Activated CD4-positive, alpha-beta T cell treated with anti-CD3 and anti-CD28 coated beads, Interleukin-2, amount 50 U/mL, for 1 hour (primary cell): ENCODE measurements around the gene SCNN1G.

Experiments used
- DNase-seq: peaks from one replicate; pipeline ENCODE4 v3.0.0-alpha.2; 2020

SCNN1G gene

DNA sequence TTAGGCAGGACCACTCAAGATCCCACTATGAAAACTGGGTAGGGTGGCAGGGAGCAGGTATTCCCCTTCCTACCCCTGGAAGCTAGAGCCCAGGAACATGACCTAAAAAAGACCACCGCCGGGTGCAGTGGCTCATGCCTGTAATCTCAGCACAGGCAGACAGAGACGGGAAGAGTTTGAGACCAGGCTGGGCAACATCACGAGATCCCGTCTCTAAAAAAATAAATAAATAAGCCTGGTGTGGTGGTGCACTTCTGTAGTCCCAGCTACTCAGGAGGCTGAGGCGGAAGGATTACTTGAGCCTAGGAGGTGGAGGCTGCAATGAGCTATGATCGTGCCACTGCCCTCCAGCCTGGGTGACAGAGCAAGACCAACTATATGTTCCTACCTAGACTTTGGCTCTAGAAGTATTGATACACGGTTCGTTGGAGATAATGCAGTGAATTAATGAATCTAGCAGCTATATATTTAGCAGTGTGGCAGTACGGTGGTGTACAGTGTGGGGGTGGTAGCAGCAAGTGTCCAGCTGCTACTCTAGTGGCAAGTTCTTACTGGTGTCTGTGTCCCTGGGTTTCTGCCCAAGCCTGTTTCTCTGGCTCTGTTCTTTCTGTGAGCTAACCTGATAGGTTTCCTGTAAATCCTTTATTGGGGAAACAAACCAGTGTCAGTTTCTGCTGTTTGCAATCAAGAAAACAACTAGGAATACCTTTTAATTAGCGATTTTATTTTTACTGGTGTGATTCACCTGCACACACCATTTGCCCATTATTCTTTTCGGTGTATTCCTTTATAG, 30.0 kb upstream of the SCNN1G start:
- DNase-seq, result no peak

DNA sequence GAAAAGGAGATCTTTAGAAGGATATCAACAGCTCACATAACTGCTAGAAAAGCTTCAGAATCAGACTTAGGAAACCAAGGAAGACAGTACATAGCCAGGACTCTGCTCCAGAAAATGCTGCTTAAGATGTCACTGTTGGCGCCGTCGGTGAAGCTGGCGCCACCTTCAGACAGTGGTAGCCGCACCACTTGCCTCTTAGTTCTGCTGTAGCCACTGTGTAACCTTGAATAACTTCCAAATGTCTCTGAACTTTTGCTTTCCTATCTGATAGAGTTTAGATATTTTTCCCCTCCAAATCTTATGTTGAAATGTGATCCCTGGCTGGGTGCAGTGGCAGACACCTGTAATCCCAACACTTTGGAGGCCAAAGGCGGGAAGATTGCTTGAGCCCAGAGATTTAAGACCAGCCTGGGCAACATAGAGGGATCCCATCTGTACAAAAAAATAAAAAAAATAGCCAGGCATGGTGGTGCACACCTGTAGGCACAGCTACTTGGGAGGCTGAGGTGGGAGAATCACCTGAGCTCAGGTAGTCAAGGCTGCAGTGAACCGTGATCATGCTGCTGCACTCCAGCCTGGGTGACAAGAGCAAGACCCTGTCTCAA, 27.0 kb upstream of the SCNN1G start:
- DNase-seq, result no peak

DNA sequence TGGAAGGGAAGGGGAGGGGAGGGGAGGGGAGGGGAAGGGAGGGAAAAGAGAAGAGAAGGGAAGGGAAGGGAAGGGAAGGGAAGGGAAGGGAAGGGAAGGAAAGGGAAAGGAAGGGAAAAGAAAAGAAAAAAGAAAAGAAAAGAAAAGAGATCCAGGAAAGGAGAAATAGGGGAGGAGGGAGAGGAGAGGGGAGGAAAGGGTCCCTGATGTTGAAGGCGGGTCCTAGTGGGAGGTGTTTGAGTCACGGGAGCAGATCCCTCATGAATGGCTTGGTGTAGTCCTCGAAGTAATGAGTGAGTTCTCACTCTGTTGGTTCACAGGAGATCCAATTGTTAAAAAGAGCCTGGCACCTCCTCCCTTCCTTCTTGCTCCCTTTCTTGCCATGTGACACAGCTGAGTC, 26.4 kb upstream of the SCNN1G start:
- DNase-seq, result no peak

DNA sequence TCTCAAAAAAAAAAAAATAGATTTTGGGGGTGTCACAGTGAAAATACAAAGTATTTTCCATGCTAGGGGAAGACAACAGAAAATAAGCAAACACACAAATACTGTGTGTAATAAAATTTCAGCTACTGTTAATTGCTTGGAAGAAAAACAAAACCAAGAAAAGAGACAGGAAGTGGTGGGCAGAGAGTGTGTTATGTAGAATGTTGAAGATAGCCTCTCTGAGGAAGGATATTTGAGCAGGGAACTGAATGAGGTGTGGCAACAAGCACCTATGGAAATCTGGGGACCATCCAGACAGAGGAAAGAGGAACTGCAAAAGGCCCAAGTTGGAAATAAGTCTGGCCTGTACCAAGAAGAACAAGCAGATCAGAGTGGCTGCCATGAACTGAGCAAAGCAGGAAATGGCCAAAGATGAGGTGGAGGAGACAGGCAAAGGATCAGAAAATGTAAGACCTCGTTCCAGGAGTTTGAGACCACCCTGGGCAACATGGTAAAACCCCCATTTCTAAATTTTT, 25.5 kb upstream of the SCNN1G start:
- DNase-seq, result no peak

DNA sequence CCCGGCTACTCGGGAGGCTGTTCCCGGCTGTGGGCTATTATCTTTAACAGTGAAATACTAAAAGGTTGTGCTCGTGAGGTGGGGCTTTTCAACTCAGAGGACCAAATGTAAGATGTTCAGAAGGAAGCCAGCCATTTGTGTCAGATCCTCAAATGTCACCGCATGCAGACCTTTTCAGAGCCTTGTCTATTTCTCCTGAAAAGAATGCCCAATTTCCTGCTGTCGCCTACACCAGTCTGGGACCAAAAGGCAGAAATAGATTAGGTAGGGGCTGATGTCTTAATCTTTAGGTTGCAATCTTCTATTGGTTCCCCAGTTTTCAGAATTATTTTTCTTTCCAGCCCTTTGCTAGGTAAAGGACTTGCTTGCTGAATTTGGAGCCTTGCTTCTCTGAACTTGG, 24.4 kb upstream of the SCNN1G start:
- no peak for DNase-seq

DNA sequence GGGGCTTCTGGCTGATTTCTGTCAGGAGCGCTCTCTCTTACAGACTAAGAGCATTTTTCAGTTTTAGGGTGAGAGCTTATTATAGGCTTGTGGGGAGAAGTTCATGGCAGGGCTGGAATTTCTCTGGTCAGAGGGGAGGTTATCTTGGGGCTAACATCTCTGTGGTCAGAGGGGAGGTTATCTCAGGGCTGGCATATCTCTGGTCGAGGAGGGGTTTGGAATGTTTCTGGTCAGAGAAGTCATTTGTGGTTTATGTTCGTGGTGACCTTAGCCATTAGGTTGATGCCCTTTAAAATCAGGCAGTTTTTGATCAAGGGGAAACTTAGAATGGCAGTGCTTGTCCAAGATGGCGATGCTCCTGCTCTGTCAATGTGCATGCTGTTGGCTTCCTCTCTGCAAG, 22.5 kb upstream of the SCNN1G start:
- no peak for DNase-seq

DNA sequence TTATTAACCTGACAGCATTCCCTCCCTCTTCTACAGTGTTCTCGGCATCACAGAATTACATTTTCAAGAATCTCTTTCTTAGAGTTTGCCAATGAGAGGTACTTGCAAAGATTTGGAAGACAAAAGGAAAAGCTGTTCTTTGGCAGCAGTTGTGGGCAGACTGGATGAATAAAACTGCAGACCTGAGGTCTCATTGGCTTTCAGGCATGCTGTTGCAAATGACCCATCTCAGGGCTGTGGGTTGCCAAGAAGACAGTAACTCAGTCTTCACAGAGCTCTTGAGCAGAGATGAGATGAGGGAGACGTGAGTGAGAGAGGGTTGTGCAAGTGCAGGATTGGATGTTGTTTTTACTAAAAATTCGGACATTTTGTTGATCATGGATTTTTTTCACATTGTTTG, 22.0 kb upstream of the SCNN1G start:
- no peak for DNase-seq

DNA sequence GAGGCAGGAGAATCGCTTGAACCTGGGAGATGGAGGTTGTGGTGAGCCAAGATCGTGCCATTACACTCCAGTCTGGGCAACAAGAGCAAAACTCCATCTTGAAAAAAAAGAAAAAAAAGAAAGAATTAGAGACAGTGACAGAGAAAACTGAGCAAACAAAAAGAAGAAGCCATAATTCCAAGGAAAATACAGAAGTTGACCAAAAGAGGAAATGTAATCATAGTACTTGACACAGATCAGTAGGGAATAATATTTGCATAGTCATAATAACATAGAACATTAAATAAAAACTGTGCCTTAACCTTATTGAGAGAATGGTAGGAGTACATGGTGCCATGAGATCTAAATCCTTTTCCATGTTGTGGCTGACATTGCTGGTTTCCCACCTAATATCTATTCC, 18.6 kb upstream of the SCNN1G start:
- DNase-seq, result no peak

DNA sequence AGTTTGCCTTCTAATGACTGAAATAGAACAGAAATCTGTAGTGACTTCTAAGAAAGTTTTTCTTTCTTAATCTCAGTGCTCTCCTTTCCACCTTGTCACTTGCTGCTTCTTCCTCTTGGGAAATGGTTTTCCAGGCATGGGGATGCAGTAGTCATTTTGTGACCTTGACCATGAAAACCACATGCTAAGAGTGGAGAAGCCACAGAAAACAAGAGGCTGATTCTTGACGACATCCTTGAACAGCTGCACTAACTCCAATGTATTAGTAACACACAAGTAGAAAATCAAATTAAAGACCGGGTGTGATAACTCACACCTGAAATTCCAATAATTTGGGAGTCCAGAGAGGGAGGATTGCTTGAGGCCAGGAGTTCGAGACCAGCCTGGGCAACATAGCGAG, 17.8 kb upstream of the SCNN1G start:
- no peak for DNase-seq

DNA sequence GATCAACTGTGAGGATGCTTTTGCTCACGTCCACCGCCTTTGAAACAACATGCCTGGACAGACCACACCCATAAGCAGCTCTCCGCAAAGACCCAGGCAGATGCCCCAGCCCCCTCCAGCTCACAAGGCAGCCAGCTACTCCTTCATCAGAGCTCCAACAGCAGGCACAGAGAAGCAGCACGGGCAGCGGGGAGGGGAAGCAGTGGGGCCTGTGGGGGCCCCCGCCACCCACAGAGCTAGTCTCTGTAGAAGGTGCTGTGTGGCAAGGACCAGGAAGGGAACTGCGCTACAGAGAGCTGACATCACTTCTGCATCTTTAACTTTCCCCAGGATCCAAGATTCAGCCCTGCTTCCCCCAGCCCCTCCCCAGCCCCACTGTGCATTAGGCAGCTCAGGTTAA, 10.0 kb upstream of the SCNN1G start:
- DNase-seq, result no peak

DNA sequence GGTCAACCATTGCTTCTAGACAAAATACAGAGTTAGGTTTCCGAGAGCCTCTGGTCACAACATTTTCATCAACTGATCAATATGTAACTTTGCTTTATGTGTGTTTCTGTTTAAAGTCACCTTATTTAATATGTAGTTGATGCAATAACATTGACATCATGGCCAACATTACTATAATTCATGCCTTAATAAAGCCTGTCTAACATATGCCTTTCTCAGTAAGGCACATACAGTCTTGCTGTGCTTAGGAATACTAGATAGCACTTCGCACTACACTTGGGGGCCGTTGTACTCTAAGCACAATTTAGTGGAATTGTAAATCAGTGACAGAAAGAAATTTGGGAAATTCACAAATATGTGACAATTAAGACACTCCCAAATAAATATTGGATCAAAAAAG, 9.6 kb upstream of the SCNN1G start:
- DNase-seq, result no peak

DNA sequence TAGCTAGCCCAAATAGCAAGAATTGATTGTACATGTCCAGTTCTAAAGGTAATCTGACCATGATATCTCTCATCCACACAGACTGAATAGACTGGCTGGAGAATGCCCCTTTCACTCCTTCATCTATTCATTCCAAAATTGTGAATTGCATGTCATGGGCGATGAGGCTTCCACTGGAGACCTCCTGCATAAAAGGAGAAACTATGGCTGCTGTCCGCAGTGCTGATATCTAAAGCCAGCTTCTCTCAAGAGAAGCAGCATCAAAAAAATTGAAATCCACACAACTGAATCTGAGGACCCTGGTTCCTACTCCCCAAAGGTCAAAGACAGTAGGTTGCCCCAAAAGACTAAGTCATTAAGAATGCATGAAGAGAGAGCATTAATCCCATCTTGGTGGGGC, 7.9 kb upstream of the SCNN1G start:
- no peak for DNase-seq

DNA sequence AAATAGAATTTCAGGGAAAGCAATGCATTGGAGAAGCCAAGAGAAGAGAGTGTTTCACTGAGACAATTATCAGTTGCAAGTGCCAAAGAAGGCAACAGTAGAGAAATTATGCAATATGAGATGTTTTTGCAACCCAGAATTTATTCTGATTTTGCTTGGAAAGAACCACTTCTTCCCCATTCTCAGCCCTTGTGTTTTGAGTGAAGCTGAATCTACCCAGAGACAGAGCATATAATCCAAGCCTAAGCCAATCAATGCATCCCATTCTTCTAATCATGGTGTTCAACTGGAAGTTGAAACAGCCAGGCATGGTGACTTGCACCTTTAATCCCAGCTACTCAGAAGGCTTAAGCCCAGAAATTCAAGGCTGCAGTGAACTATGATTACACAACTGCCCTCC, 6.9 kb upstream of the SCNN1G start:
- DNase-seq, result no peak

DNA sequence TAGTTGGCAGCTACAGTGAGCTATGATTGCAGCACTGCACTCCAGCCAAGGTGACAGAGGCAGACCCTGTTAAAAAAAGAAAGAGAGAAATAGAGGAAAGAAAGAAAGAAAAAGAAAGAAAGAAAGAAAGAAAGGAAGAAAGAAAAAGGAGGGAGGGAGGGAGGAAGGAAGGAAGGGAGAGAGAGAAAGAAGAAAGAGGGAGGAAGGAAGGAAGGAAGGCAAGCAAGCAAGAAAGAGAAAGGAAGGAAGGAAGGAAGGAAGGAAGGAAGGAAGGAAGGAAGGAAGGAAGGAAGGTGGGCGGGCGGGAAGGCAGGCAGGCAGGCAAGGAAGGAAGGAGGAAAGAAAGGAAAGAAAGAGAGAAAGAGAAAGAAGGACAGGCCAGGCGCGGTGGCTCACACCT, 1.0 kb upstream of the SCNN1G start:
- DNase-seq, result no peak

DNA sequence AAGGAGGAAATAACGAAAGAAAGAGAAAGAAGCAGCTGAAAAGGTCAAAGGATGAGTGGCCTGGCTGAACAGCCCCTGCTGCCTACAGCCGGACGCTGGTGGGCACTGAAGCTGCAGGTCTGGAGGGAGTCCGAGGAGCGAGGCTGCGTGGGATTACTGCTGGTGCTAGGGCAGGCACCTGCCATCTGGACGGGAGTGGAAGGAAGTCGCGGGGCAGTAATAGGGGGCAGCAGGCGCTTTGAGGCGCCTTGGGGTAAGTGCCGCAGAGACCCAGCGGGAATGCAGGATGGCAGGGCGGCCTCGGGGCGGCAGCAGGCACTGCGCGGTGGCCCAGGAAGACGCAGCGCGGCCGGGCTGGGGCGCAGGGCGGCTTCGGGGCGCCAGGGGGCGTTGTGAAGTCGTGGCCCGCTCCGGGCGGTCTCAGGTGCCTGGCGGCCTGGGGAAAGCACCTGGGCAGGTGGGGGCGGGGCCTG, 303 bp upstream of the SCNN1G start:
- DNase-seq, result peak; percentile 67

DNA sequence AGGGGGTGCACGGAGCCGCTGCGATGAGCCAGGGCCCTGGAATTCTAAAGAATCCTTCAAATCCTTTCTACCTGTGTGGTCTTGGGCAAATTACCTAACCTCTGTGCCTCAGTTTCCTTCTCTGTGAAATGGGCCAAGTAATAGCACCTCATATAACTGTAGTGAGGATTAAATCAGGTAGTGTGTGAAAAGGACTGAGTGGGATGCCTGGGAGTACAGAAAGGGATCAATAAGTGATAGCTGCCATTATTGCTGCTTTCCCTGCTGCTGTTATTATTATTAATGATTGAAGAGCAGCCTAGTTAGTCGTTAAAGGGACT, 958 bp downstream of the SCNN1G start:
- DNase-seq, result no peak

DNA sequence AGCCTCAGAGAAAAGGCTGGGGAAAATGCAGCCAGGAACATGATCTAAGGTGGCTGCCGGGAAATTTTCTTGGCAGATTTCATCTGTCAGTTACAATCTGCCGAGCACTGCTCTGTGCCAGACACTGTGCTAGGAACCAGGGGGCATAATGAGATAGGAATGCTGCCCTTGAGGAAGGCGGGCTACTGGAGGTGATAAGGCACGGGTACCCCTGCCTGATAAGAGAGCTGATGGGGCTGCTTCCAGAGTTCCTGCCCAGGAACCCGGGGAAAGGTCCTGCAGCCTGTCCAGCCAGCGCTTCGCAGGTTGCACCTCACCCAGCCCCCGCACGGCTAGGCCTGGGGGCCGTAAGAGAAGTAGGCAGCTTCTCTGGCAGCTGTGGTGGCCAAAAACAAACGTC, 3.1 kb downstream of the SCNN1G start:
- no peak for DNase-seq

DNA sequence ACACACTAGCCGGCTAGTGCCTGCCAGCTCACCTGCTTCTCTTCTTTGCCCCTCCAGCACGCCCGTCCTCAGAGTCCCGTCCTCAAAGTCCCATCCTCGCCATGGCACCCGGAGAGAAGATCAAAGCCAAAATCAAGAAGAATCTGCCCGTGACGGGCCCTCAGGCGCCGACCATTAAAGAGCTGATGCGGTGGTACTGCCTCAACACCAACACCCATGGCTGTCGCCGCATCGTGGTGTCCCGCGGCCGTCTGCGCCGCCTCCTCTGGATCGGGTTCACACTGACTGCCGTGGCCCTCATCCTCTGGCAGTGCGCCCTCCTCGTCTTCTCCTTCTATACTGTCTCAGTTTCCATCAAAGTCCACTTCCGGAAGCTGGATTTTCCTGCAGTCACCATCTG, 3.6 kb downstream of the SCNN1G start:
- DNase-seq, result no peak

DNA sequence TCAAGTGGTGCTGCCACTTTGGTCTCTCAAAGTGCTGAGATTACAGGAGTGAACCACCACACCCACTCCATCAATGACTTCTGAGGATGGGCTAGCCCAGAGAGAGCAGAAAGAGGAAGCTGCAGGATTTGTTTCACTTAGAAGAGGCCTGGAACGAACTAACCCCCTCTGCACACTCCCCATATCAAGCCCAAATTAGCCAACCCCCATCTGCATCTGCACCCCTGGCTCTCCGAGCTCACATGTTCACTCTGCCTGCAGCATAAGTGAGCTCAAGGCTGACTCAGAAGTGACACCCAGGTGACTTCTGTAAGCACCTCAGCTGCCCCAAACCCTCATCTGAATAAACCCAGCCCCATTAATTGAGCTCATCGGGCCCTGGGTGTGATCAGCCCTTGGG, 4.8 kb downstream of the SCNN1G start:
- no peak for DNase-seq

DNA sequence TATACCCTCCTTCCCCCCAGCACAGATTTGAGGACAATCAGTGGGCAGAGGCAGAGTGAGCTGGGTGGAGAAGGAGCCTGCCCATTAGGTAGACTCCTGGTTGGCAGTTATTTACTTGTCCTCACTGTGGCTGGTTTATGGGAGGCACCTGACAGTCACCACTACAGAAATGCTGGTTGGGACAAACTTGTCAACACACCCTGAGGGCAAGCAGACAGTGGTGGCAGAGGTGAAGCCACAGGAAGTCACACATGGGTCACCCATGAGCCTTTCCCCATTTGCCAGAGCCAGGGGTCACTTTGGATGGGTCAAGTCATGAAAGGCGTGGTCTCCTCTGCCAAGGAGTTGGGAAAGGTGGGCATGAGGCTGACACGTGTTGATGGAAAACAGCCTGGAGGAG, 6.4 kb downstream of the SCNN1G start:
- DNase-seq, result no peak

DNA sequence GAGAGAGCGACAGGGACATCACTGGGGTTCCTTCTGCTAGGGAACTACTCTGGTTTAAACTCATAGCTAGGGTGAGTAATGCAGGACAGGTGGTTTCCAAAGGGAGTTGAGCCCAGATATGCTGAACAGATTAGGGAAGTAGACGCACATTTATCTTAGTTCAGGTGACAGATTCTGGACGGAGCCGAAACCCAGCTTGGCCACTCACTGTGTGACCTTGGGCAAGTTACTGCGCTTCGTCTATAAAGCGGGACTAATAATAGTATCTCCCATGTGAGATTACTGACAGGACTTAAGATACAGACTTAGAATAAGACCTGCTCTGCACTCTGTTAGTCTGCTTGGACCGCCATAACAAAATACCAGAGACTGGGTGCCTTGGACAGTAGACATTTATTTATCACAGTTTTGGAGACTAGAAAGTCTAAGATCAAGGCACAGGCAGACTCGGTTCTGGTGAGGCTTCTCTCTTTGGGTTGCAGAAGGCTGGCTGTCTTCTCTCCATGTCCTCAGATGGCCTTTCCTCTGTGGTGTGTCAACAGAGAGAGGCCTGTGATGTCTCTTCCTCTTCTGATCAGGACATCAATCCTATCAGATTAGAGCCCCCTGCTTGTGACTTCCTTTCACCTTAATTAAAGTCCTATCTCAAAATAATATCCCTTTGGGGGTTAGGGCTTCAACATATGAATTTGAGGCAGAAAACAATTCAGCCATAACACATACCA, 12.1 kb downstream of the SCNN1G start:
- no peak for DNase-seq

DNA sequence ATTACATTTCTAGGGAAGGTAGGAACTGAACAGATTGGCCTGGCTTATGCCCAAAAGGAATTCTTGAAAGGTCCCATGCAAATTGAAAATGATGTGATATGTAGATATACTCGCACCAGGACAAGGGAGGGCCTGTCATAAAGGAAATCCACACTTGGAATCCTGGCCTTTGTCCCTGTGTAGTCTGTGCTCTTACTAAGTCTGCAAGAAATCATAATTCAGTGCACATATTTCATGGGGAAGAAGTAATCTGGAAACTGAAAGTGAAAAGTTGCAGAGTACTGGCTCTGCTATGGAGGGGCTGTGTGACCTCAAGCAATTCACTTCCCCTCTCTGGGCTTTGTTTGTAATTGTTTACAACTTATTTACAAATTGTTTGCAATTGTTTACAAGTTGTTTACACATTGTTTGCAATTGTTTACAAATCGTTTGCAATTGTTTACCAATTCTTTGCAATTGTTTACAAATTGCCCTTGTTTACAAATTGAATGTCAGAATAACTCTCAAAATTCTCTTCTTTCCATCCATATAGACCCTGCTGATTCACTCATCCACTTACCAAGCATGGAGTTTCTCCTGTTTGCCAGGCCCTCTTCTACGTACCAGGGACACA, 12.9 kb downstream of the SCNN1G start:
- no peak for DNase-seq

DNA sequence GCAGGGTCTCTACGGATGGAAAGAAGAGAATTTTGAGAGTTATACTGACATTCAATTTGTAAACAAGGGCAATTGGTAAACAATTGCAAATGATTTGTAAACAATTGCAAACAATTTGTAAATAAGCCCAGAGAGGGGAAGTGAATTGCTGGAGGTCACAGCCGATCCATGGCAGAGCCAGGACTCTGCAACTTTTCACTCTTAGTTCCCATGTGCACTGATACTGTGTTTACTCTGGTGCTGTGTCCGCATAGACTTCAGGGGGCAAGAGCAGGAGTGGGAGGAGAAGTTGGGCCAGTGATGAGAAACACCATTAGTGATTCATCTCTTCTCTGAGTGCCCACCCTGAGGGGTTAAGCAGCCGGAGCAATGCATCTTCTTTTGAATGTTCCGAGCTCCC, 14.0 kb downstream of the SCNN1G start:
- DNase-seq, result no peak

DNA sequence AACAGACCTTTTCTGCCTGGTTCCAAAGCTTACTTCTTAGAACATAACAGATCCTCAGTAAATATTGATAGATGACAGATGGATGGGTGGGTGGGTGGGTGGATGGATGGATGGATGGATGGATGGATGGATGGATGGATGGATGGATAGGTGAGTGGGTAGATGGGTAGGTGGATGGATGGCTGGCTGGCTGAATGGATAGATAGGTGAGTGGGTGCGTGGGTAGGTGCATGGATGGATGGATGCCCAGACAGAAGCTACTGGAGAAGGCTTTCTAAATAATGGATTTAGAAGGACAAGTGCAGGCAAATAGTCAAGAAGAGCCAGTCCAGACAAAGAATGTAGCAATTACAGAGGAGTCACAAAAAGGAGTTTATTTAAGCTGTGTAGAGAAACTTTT, 19.6 kb downstream of the SCNN1G start:
- DNase-seq, result no peak
